Neural crest cell (in vitro differentiated cells): ENCODE measurements around the gene PPIH. TPM values are rescaled to one million over a fixed set of nuclear protein-coding genes. Genes with fewer than 3 reads are reported as not detected.

Experiments
- DNase-seq: peaks from one replicate; pipeline ENCODE4 v3.0.0; 2021; ENCODE audit warnings: low read depth, mixed read lengths, low spot score
- H3K27ac Mint-ChIP-seq: one replicate; pipeline ENCODE4 v1.8.0; 2021; ENCODE audit warnings: mild to moderate bottlenecking, mixed read lengths; ENCODE audit not compliant: unreplicated experiment
- H3K27me3 Mint-ChIP-seq: 2 replicates; pipeline ENCODE4 v1.8.0; 2021; ENCODE audit warnings: low read depth, mild to moderate bottlenecking, mixed read lengths
- H3K36me3 Mint-ChIP-seq: 2 replicates; pipeline ENCODE4 v1.8.0; 2021; ENCODE audit warnings: low read depth, mild to moderate bottlenecking, mixed read lengths
- H3K4me1 Mint-ChIP-seq: 2 replicates; pipeline ENCODE4 v1.8.0; 2021; ENCODE audit warnings: mixed read lengths
- H3K4me3 Mint-ChIP-seq: one replicate; pipeline ENCODE4 v1.8.0; 2021; ENCODE audit warnings: mild to moderate bottlenecking, mixed read lengths
- H3K9me3 Mint-ChIP-seq: 2 replicates; pipeline ENCODE4 v1.8.0; 2021; ENCODE audit warnings: mixed read lengths
- CTCF ChIP-seq: fragments of 200-600 bp; sonication (generic); conservative IDR thresholded peaks from 2 replicates; pipeline ENCODE4 v1.5.0; 2021; ENCODE audit warnings: antibody characterized with exemption, mild to moderate bottlenecking
- total RNA-seq: library from RNA; stranded (reverse); gene quantifications from 2 replicates; pipeline ENCODE4 v1.2.1, GENCODE V29; 2021

Gene PPIH
- total RNA-seq, 1 donor from 2014 or later = 75.2 TPM

- Mint-ChIP-seq H3K27me3 (no peaks in the 10 kb centered on the region), H3K27ac (no peak overlapping the region), H3K36me3 (peaks cover 10% of the 10 kb centered on the region), H3K9me3 (no peaks in the 10 kb centered on the region), H3K4me3 (no peak overlapping the region), H3K4me1 (no peaks in the 10 kb centered on the region)
- no peak for DNase-seq
- no peak for TF ChIP-seq CTCF
Measured at GRCh38 chr1:42669936-42670335, 11.7 kb downstream of the PPIH start.

GRCh38 chr1:42670425-42670824 is 12.2 kb downstream of the PPIH start:
- DNase-seq = no peak
- no peaks in the 10 kb centered on the region for H3K27me3 Mint-ChIP-seq
- no peaks in the 10 kb centered on the region for H3K4me1 Mint-ChIP-seq
- no peak overlapping the region for H3K4me3 Mint-ChIP-seq
- H3K36me3 Mint-ChIP-seq = peaks cover 10% of the 10 kb centered on the region
- H3K27ac Mint-ChIP-seq = no peak overlapping the region
- no peak for TF ChIP-seq CTCF
- no peaks in the 10 kb centered on the region for H3K9me3 Mint-ChIP-seq

GRCh38 chr1:42674214-42674613 is 16.0 kb downstream of the PPIH start:
- Mint-ChIP-seq H3K9me3 (no peaks in the 10 kb centered on the region), H3K4me3 (no peak overlapping the region), H3K27ac (no peak overlapping the region), H3K27me3 (no peaks in the 10 kb centered on the region), H3K4me1 (no peaks in the 10 kb centered on the region), H3K36me3 (peaks cover 10% of the 10 kb centered on the region)
- DNase-seq = no peak
- TF ChIP-seq CTCF = no peak

- TF ChIP-seq CTCF = no peak
- Mint-ChIP-seq H3K9me3 (no peaks in the 10 kb centered on the region), H3K4me3 (no peak overlapping the region), H3K27me3 (no peaks in the 10 kb centered on the region), H3K27ac (no peak overlapping the region), H3K36me3 (peaks cover 10% of the 10 kb centered on the region), H3K4me1 (peaks cover under 1% of the 10 kb centered on the region)
- DNase-seq = no peak
Measured at GRCh38 chr1:42674682-42675081, 16.5 kb downstream of the PPIH start.

- H3K4me1 Mint-ChIP-seq = peaks cover 7% of the 10 kb centered on the region
- H3K36me3 Mint-ChIP-seq = peaks cover 6% of the 10 kb centered on the region
- H3K27me3 Mint-ChIP-seq = no peaks in the 10 kb centered on the region
- no peak overlapping the region for H3K27ac Mint-ChIP-seq
- no peak for DNase-seq
- no peak overlapping the region for H3K4me3 Mint-ChIP-seq
- H3K9me3 Mint-ChIP-seq = no peaks in the 10 kb centered on the region
- TF ChIP-seq CTCF = no peak
Measured at GRCh38 chr1:42675467-42675866, 17.2 kb downstream of the PPIH start.
